Measurements from ENCODE around the gene INMT. TPM values are rescaled to one million over a fixed set of nuclear protein-coding genes. Genes with fewer than 3 reads are reported as not detected.

The INMT gene
- total RNA-seq, 2 donors from 2014 or later, result 30.4 to 48.1 TPM

DNA sequence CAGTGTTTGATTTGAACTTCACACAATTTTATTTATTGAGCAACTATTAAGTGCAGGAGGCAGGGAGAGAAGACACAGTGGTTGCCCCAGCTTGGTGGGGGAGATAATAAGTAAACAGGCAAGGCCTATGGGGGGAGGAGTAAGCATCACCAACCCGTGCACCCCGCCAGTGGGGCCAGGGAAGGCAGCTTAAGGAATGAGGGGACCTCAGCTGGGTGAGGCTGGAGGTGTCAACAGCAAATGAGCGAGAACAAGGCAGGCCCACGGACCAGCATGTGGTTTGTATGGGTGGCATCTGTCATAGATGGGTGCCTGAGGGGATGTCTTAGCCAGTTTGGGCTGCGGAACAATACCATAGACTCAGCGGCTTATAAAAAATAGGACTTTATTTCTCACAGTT, 45.6 kb upstream of the INMT start:
- H3K9me3 ChIP-seq, result no peaks in the 10 kb centered on the region
- peaks cover 15% of the 10 kb centered on the region for H3K4me1 ChIP-seq
- H3K4me3 ChIP-seq, result no peak overlapping the region
- intact Hi-C loops (cut with DNase I), result no loop called here
- H3K27me3 ChIP-seq, result no peaks in the 10 kb centered on the region
- WGBS, 2 donors, result 95% methylated on average over 6 of the region's 6 CpGs
- H3K36me3 ChIP-seq (replicated peaks in 1 of 2; ENCODE audit: insufficient read depth in 1 of 2, low read depth in 2 of 2), result no peaks in the 10 kb centered on the region
- no peak for ATAC-seq
- no peak for DNase-seq
- H3K27ac ChIP-seq, result no peak overlapping the region
- no peak for TF ChIP-seq POLR2A (IDR thresholded peaks at IDR 0.05)
- TF ChIP-seq, protein P1, sequence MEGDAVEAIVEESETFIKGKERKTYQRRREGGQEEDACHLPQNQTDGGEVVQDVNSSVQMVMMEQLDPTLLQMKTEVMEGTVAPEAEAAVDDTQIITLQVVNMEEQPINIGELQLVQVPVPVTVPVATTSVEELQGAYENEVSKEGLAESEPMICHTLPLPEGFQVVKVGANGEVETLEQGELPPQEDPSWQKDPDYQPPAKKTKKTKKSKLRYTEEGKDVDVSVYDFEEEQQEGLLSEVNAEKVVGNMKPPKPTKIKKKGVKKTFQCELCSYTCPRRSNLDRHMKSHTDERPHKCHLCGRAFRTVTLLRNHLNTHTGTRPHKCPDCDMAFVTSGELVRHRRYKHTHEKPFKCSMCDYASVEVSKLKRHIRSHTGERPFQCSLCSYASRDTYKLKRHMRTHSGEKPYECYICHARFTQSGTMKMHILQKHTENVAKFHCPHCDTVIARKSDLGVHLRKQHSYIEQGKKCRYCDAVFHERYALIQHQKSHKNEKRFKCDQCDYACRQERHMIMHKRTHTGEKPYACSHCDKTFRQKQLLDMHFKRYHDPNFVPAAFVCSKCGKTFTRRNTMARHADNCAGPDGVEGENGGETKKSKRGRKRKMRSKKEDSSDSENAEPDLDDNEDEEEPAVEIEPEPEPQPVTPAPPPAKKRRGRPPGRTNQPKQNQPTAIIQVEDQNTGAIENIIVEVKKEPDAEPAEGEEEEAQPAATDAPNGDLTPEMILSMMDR (IDR thresholded peaks at IDR 0.05), result no peak

GRCh38 chr7:30706908-30707307, 45.0 kb upstream of the INMT start:
- 85 to 92% methylated on average over 6 of the region's 6 CpGs for WGBS, 2 donors
- no peaks in the 10 kb centered on the region for H3K9me3 ChIP-seq
- TF ChIP-seq, protein P1 (IDR thresholded peaks at IDR 0.05), result no peak
- TF ChIP-seq POLR2A (IDR thresholded peaks at IDR 0.05), result no peak
- H3K4me3 ChIP-seq, result no peak overlapping the region
- intact Hi-C loops (cut with DNase I), result no loop called here
- DNase-seq (no peak), ATAC-seq (no peak)
- H3K4me1 ChIP-seq, result peaks cover 15% of the 10 kb centered on the region
- no peak overlapping the region for H3K27ac ChIP-seq
- H3K27me3 ChIP-seq, result no peaks in the 10 kb centered on the region
- H3K36me3 ChIP-seq (replicated peaks in 1 of 2; ENCODE audit: insufficient read depth in 1 of 2, low read depth in 2 of 2), result no peaks in the 10 kb centered on the region

DNA sequence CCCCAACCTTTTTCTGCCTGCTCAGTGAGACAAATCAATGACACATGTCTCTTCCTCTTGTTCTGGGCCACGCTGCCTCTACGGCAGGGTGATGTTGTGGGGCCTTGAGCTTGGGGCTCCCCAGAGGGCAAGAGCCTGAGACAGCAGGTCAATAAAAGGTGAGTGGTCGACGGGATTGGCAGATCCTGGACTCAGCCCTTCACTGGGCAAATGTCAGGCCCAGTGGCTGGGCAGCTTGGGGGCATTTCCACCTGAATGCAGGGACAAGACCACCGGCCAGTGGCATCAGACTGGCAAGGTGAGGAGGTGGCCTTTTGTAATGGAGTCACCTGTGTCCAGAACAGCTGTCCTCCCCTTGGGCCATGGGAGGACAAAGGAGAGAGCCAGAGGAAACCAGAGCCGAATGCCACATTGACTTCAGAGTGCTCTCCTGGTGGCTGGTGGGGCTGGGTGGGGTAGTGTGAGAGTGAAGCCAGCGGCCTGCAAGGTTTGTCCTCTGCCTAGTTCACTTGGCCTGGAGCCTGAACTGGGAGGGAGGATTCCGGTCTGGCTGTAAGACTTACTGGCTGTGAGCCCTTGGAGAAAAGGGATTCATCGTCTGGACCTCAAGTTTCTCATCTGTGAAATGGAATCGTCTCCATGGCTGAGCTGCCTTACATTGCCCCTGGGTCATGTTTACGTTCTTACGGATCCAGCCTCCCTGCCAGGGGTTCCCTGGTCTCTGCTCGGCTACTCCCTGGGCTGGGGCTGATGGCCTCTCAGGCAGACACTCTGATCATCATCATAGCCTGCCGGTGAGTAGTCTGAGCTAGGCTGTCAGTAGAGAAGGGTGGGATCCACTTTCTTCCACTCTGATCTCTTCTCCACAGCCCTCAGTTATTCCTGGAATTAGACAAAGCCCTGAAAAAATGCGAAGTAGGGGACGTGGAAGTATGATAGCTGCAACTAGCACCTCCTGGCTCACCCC, 44.3 kb upstream of the INMT start:
- peaks cover 15% of the 10 kb centered on the region for H3K4me1 ChIP-seq
- intact Hi-C loops (cut with DNase I), result no loop called here
- H3K27ac ChIP-seq, result no peak overlapping the region
- H3K9me3 ChIP-seq, result no peaks in the 10 kb centered on the region
- 77 to 79% methylated on average over 14 to 16 of the region's 16 CpGs for WGBS, 2 donors
- H3K4me3 ChIP-seq, result no peak overlapping the region
- DNase-seq (peak in 2 of 4 donors; percentile 22 to 66), ATAC-seq (no peak)
- TF ChIP-seq POLR2A (IDR thresholded peaks at IDR 0.05), result no peak
- TF ChIP-seq, protein P1 (IDR thresholded peaks at IDR 0.05), result no peak
- H3K36me3 ChIP-seq (replicated peaks in 1 of 2; ENCODE audit: insufficient read depth in 1 of 2, low read depth in 2 of 2), result no peaks in the 10 kb centered on the region
- H3K27me3 ChIP-seq, result no peaks in the 10 kb centered on the region

GRCh38 chr7:30708412-30708811, 43.5 kb upstream of the INMT start:
- intact Hi-C loops (cut with DNase I), result no loop called here
- TF ChIP-seq, protein P1 (IDR thresholded peaks at IDR 0.05), result no peak
- Histone ChIP-seq H3K27me3 (no peaks in the 10 kb centered on the region), H3K4me1 (peaks cover 15% of the 10 kb centered on the region), H3K27ac (no peak overlapping the region), H3K9me3 (no peaks in the 10 kb centered on the region), H3K4me3 (no peak overlapping the region), H3K36me3 (replicated peaks in 1 of 2; ENCODE audit: insufficient read depth in 1 of 2, low read depth in 2 of 2) (no peaks in the 10 kb centered on the region)
- no peak for DNase-seq
- WGBS, 2 donors, result 90 to 94% methylated on average over 4 of the region's 4 CpGs
- ATAC-seq, result no peak

All from body of pancreas (tissue), 4 donors.